Measurements from ENCODE around the gene ADGRV1. TPM values are rescaled to one million over a fixed set of nuclear protein-coding genes. Genes with fewer than 3 reads are reported as not detected.

The ADGRV1 gene
- polyA plus RNA-seq, 3 donors = 8.4 to 12.8 (median 12.4) TPM

DNA sequence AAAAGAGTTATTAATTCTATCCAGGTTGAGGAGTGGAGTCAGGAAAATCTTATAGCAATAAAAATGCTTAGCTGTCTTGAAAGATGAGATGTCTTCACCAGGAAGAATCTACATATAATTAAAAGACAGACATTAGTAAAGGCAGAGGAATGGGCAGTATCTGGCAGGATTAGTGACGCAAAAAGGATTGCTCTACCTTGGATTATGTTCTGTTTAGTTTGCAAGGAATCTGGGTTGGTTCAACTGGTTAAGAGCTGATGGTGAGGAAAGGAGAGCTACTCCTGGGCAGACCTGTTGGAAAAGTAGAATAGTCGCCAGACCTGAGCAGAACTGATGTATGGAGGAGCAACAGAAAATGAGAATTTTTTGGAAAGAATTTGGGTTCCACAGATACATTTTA lies 318.5 kb downstream of the ADGRV1 start:
- no peak for DNase-seq (ENCODE audit: extremely low read depth in 1 of 11, low read depth in 9 of 11, low spot score in 4 of 11)

DNA sequence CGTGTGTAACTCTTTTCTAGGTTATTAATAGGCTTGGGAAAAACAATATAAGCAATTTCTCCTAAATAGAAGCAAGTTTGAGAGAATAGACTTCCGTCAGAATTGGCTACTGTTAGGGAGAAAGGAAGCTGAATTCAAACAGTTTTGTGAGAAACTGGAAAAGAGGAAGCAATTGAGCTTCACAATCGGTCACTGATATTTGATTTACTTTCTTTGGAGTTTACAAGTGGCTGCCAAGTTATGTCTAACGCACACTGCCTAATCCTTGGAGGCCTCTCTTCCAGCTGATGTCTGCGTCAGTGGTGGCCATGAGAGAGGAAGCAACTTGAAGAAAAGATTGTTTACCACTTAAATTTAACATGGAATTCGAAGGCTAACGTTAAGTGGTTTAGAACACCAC lies 319.5 kb downstream of the ADGRV1 start:
- peak in 2 of 11 donors; percentile 7 to 20 for DNase-seq (ENCODE audit: extremely low read depth in 1 of 11, low read depth in 9 of 11, low spot score in 4 of 11)

GRCh38 chr5:90878549-90879196 lies 320.1 kb downstream of the ADGRV1 start:
- DNase-seq (ENCODE audit: extremely low read depth in 1 of 11, low read depth in 9 of 11, low spot score in 4 of 11) = no peak

DNA sequence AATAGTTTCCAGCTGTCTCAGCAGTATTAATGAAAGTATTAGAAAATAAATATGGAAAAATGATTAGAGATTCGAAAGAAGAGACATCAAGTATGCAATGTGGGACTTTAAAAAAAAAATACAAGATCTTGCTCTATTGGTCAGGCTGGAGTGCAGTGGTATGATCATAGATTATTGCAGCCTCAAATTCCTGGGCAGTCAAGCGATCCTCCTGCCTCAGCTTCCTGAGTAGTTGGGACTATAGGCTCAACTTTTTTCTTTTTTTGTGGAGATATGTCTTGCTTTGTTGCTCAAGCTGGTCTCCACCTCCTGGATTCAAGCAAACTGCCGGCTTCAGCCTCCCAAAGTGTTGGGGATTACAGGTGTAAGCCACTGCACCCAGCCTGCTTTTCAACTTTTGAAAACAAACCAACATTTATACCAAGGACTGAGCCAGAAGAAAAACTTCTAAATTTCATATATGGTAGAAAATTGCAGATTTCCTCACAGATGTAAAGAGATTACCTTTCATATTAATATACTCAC lies 323.1 kb downstream of the ADGRV1 start:
- DNase-seq (ENCODE audit: extremely low read depth in 1 of 11, low read depth in 9 of 11, low spot score in 4 of 11) = no peak

DNA sequence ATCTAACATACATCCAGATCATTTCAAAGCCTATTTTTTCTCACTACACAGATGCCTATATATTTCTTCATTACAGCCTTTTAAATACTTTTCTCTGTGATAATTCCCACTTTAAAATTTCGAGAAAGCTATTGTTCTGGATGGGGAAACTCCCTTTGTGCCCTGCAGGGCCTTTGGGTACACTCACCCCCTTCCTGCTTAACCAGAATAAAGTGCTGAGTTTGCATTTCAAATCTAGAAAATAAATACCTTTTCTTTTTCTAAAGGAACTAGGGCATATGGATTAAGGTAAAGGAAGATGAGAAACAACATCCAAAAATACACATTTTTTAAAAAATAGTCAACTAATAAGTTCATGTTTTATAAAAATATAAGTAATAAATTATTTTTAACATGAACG lies 323.9 kb downstream of the ADGRV1 start:
- no peak for DNase-seq (ENCODE audit: extremely low read depth in 1 of 11, low read depth in 9 of 11, low spot score in 4 of 11)

DNA sequence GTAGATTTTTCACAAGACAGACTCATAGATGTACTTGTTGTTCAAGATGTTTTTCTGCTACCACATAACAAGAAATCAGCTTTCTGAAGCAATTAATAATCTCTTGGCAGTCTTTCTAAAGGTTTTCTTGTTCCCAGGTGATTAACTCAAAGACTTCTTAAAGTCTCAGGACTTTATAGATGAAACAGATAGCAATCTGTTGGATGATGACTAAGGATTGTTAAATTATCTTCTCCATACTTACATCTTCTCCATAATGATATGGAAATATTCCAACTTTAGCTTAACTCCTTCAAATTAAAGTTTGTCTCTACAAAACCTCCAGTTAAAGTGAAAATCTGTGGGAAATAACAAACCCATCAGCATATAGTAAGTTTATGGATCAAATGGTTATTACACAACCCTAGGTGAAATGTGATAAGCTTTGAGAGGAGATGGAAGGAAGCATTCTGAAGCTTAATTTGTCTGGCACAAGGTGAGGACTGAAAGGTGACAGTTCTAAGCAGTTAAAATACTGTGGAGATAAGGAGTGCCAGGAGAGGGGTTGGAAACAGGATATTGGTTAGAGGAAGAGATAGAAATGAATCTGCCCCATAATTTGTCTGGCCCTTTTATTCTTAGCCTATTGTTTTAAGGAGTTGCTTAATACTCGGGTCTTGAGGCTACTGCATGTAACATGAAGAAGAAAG lies 326.7 kb downstream of the ADGRV1 start:
- DNase-seq (ENCODE audit: extremely low read depth in 1 of 11, low read depth in 9 of 11, low spot score in 4 of 11) = no peak

- DNase-seq (ENCODE audit: extremely low read depth in 1 of 11, low read depth in 9 of 11, low spot score in 4 of 11) = no peak
Observed at GRCh38 chr5:90886381-90886780, 327.8 kb downstream of the ADGRV1 start.

GRCh38 chr5:90888511-90889324 lies 330.1 kb downstream of the ADGRV1 start:
- DNase-seq (ENCODE audit: extremely low read depth in 1 of 11, low read depth in 9 of 11, low spot score in 4 of 11) = no peak

- no peak for DNase-seq (ENCODE audit: extremely low read depth in 1 of 11, low read depth in 9 of 11, low spot score in 4 of 11)
Observed at GRCh38 chr5:90889325-90889600, 330.7 kb downstream of the ADGRV1 start.

- no peak for DNase-seq (ENCODE audit: extremely low read depth in 1 of 11, low read depth in 9 of 11, low spot score in 4 of 11)
Observed at GRCh38 chr5:90890180-90890579, 331.6 kb downstream of the ADGRV1 start.

- DNase-seq (ENCODE audit: extremely low read depth in 1 of 11, low read depth in 9 of 11, low spot score in 4 of 11) = no peak
Observed at GRCh38 chr5:90894866-90895420, 336.3 kb downstream of the ADGRV1 start.

DNA sequence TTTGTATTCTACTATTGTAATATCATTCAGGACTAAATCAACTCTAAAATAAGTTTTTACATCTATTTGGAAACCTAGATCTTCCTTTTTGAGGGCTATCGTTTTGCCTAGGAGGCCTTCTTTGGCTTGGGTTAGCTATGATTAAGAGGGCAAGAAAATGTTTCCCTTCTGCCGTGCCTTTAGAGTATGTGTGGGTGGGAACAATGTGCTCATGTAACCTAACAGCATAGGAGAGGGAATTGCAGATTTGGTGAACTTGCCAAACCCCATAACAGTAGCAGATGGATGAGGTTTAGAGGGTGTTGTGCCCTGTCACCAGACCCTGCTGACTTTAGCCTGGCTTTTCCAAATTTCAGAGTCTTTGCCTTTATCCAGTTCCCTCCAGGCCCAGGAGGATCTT lies 339.0 kb downstream of the ADGRV1 start:
- DNase-seq (ENCODE audit: extremely low read depth in 1 of 11, low read depth in 9 of 11, low spot score in 4 of 11) = no peak

- no peak for DNase-seq (ENCODE audit: extremely low read depth in 1 of 11, low read depth in 9 of 11, low spot score in 4 of 11)
Observed at GRCh38 chr5:90898326-90899013, 339.9 kb downstream of the ADGRV1 start.

DNA sequence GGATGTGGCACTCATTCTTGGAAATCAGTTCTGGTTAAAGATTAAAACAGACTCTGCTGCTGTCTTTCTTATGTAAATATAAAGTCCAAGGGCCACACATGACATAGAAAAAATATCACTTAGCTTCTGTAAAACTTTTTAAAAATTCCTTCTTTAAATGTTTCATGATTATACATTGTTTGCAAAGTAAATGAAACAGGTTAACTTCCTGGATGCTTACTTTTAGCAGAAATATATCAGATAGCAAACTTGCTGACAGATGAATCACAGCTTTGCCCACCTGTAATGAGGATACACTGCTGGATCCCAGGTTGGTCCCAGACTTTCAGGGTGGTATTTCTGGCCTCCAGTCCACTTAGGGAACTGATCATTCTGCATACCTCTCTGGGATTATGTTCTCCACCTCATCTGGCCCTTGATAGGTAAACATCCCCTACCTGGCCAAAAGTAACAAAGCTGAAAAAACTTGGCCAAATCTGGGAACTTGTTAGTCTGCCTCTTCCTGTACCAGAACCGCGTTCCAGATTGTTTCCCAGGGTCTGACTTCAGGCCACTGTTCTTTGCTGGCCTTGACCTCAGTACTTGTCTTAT lies 340.5 kb downstream of the ADGRV1 start:
- no peak for DNase-seq (ENCODE audit: extremely low read depth in 1 of 11, low read depth in 9 of 11, low spot score in 4 of 11)

- no peak for DNase-seq (ENCODE audit: extremely low read depth in 1 of 11, low read depth in 9 of 11, low spot score in 4 of 11)
Observed at GRCh38 chr5:90901261-90901660, 342.7 kb downstream of the ADGRV1 start.

DNA sequence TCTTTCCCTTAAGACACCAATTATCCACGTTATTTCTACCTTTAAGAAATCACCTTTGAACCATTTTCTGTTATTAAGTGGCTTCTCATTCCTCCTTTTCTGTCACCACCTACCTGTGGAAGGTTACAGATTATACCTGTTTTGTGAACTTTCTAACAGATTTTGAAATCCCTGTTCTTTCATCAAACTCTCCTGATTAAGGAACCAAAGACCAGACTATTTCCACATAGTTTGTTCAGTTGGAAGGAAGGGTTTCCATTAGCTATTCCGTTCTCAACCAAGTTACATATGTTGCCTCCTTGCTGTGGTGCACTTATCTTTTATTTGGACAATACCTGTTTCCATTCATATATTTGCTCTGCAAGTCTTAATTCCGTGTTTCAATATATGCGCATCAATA lies 343.6 kb downstream of the ADGRV1 start:
- no peak for DNase-seq (ENCODE audit: extremely low read depth in 1 of 11, low read depth in 9 of 11, low spot score in 4 of 11)

DNA sequence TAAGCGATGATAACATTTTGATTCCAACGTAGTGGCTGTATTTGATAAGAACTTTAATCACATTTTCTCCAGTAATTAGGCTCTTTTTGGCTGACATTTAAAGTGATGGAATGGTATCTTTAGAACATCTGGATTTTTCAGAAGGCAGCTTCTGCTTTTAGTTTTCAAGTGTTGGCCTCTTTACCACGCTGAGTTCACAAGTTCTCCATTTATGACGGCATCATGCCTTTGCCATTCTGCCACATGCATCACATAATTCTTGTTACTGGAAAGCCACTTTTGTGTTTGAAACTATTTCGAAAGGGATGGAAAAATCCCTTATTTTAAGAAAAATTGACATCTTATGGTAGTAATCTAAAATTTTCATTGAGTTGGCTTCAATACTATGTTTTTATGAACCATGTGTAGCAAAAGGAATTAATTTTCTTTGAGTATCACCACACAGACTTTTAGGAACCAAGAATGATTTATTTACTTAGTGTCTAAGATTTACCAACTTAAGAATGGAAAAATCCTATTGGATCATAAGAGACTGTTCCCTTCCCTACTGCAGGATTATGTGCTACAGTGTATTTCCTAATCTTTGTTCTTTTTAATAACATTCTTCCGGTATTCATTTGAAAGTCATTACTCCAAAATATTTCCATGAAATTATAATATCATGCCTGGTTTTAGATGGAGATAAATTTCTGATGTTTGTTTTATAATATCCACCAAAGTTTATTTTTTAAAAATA lies 344.2 kb downstream of the ADGRV1 start:
- no peak for DNase-seq (ENCODE audit: extremely low read depth in 1 of 11, low read depth in 9 of 11, low spot score in 4 of 11)

DNA sequence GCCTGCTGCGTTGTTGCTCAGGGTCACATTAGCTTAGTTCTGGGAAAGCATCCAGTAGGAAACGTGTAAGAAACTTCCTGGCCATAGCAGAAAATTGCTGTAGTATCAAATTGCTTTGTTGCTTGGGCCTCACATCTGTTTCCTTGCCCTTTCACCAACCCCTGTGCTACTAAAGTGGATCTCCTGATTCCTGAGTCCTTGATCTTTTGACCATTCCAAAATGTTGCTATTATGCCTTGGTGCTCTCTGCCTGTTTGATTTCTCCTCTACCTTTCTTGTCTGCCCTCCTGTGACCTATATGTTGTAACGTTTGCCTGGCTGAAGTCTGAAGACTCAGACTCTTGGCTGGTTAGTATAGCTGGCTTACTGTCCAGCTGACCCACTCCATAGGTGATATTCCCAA lies 350.5 kb downstream of the ADGRV1 start:
- DNase-seq (ENCODE audit: extremely low read depth in 1 of 11, low read depth in 9 of 11, low spot score in 4 of 11) = peak in 4 of 11 donors; percentile 18 to 44 (median 37)
